ENCODE measurements around the gene TBRG4. TPM values are rescaled to one million over a fixed set of nuclear protein-coding genes. Genes with fewer than 3 reads are reported as not detected.

Gene TBRG4
- total and polyA plus RNA-seq, 2 donors from 2014 or later = 45.7 to 67.8 TPM

- Histone ChIP-seq H3K27ac (ENCODE audit: low read depth in 2 of 2, low read length in 2 of 2) (no peak overlapping the region), H3K9me3 (ENCODE audit: control insufficient read depth in 2 of 3, insufficient read depth in 1 of 3, low read length in 3 of 3) (no peaks in the 10 kb centered on the region), H3K4me3 (ENCODE audit: low read length in 3 of 3) (no peak overlapping the region), H3K27me3 (ENCODE audit: control insufficient read depth, insufficient read depth, low read length) (no peaks in the 10 kb centered on the region), H3K4me1 (ENCODE audit: control insufficient read depth in 2 of 3, insufficient read depth in 2 of 3, low read depth in 1 of 3, low read length in 3 of 3) (peaks cover 0 to 15% (median 3%) of the 10 kb centered on the region in 3 donors), H3K9ac (ENCODE audit: low read length in 3 of 3) (no peak overlapping the region), H3K36me3 (ENCODE audit: control insufficient read depth in 2 of 3, insufficient read depth in 3 of 3, low read length in 3 of 3) (peaks cover 9 to 48% (median 46%) of the 10 kb centered on the region in 3 donors)
- DNase-seq (no peak), FAIRE-seq (no peak)
- TF ChIP-seq CTCF (IDR thresholded peaks at IDR 0.05; ENCODE audit: borderline replicate concordance, extremely low read depth, insufficient read depth) = no peak
- intact Hi-C loops (cut with DNase I) = no loop called here
These were observed 2.6 kb downstream of the TBRG4 start for GRCh38 chr7:45108863-45109262.

GRCh38 chr7:45107356-45107755, 4.1 kb downstream of the TBRG4 start:
- Histone ChIP-seq H3K27ac (ENCODE audit: low read depth in 2 of 2, low read length in 2 of 2) (no peak overlapping the region), H3K9me3 (ENCODE audit: control insufficient read depth in 2 of 3, insufficient read depth in 1 of 3, low read length in 3 of 3) (no peaks in the 10 kb centered on the region), H3K27me3 (ENCODE audit: control insufficient read depth, insufficient read depth, low read length) (no peaks in the 10 kb centered on the region), H3K4me3 (ENCODE audit: low read length in 3 of 3) (no peak overlapping the region), H3K4me1 (ENCODE audit: control insufficient read depth in 2 of 3, insufficient read depth in 2 of 3, low read depth in 1 of 3, low read length in 3 of 3) (peaks cover 0 to 15% (median 3%) of the 10 kb centered on the region in 3 donors), H3K36me3 (ENCODE audit: control insufficient read depth in 2 of 3, insufficient read depth in 3 of 3, low read length in 3 of 3) (peaks cover 11 to 63% (median 60%) of the 10 kb centered on the region in 3 donors), H3K9ac (ENCODE audit: low read length in 3 of 3) (no peak overlapping the region)
- intact Hi-C loops (cut with DNase I) = no loop called here
- DNase-seq (no peak), FAIRE-seq (no peak)
- no peak for TF ChIP-seq CTCF (IDR thresholded peaks at IDR 0.05; ENCODE audit: borderline replicate concordance, extremely low read depth, insufficient read depth)

- Histone ChIP-seq H3K4me3 (ENCODE audit: low read length in 3 of 3) (no peak overlapping the region), H3K27me3 (ENCODE audit: control insufficient read depth, insufficient read depth, low read length) (no peaks in the 10 kb centered on the region), H3K9me3 (ENCODE audit: control insufficient read depth in 2 of 3, insufficient read depth in 1 of 3, low read length in 3 of 3) (no peaks in the 10 kb centered on the region), H3K9ac (ENCODE audit: low read length in 3 of 3) (no peak overlapping the region), H3K4me1 (ENCODE audit: control insufficient read depth in 2 of 3, insufficient read depth in 2 of 3, low read depth in 1 of 3, low read length in 3 of 3) (peaks cover 0 to 15% (median 3%) of the 10 kb centered on the region in 3 donors), H3K27ac (ENCODE audit: low read depth in 2 of 2, low read length in 2 of 2) (no peak overlapping the region), H3K36me3 (ENCODE audit: control insufficient read depth in 2 of 3, insufficient read depth in 3 of 3, low read length in 3 of 3) (peaks cover 12 to 69% (median 65%) of the 10 kb centered on the region in 3 donors)
- no peak for DNase-seq
- intact Hi-C loops (cut with DNase I) = no loop called here
- no peak for TF ChIP-seq CTCF (IDR thresholded peaks at IDR 0.05; ENCODE audit: borderline replicate concordance, extremely low read depth, insufficient read depth)
- no peak for FAIRE-seq
These were observed 4.7 kb downstream of the TBRG4 start for GRCh38 chr7:45106820-45107219.
